GM19193 (cell line): ENCODE measurements around the gene SLC23A2.

Experiments
- POLR2A ChIP-seq: IDR thresholded peaks from 4 replicates; pipeline ENCODE4 v1.6.1; 2011; ENCODE audit not compliant: insufficient read depth, insufficient read length; ENCODE audit errors: extremely low read depth

Gene SLC23A2

GRCh38 chr20:4886771-4887527 is 114.4 kb downstream of the SLC23A2 start:
- no peak for TF ChIP-seq POLR2A

GRCh38 chr20:4885877-4886276 is 115.4 kb downstream of the SLC23A2 start:
- TF ChIP-seq POLR2A = no peak

GRCh38 chr20:4883546-4883945 is 117.8 kb downstream of the SLC23A2 start:
- no peak for TF ChIP-seq POLR2A

DNA sequence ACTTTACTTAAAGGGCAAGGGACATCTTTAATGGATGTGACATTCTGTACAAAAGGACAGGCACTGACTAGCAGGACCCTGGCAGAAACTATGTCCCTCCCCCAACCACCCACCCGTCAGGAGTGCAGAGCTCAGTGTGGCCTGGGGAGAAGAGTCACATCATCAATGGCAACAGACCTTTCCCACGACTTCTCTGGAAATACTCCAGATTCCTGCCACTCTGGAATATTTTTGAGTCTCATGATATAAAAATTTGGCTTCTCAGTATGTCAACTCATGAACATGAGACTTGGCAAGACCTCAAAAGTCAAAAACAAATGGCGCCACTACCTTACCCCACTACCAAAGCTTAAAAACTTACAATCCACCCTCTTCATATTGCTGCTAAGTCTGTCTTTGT is 118.3 kb downstream of the SLC23A2 start:
- TF ChIP-seq POLR2A = no peak

- no peak for TF ChIP-seq POLR2A
Measured at GRCh38 chr20:4881006-4881730, 120.1 kb downstream of the SLC23A2 start.

DNA sequence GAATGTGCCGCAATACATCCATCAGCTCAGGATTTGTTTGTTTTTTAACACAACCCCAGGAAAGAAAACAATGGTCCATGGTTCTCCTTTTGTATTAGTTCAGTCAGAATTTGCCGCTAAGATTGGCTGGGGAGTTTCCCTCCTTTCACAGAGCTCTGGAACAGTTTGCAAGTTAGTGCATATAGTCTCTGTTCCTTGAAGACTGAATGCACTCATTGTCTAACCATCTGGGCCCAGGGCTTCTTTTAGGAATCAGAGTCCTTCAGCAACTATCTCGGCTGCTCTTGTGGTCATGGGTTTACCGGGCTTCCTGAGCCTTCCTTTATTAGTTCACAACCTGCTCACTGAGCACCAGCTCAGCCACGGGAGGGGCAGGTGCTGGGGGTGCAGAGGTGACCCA is 121.3 kb downstream of the SLC23A2 start:
- TF ChIP-seq POLR2A = no peak

DNA sequence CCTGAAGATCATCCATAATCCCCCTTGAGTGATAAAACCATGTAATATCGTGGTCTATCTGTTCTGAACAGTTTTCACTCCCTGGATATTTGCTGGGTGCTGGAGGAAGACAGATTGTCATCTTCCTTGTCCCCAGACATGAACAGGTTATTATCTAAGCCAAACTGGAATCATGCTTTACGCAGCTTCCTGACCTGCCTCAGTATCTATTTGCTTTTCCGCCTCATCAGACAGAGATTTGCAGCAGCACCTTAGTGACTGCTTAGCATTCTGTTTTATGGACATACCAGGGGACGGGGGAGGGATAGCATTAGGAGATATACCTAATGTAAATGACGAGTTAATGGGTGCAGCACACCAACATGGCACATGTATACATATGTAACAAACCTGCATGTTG is 124.6 kb downstream of the SLC23A2 start:
- no peak for TF ChIP-seq POLR2A

DNA sequence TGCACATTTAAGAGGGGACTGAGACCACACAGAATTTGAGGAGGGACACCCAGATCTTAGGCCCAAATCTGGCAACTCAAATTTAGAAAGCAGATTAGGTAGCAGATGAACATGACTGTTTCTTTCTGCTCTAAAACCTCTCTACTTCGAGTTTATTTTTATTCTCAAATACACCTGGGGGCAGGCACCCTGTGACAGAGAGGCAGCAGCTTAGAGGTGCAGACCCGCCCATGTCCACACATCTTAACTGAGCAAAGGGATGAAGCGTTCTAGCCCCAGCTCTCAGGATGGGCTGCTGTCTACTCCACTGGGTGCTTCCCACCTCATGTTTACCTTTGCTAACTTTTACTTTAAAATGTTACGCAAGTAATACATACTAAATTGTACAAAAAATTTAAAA is 125.0 kb downstream of the SLC23A2 start:
- no peak for TF ChIP-seq POLR2A

GRCh38 chr20:4875578-4876067 is 125.7 kb downstream of the SLC23A2 start:
- no peak for TF ChIP-seq POLR2A

DNA sequence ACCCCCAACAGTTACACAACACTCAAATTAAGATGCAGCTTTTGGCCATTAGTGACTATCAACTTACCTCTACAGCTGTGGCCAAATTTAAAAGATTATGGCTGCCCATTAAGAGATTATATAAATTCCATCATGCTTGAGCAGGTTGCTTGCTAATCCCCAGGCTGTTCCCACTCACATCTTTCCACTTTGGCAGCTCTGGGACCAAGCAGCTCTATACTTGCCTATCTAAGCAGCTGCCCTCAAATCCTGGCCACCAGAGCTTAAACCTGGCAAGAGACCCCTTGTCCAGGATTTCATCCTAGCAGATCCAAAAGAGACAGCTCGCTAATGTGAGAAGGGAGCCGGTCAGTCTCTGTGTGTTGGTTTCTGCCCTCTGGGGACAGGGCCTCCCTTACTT is 127.9 kb downstream of the SLC23A2 start:
- TF ChIP-seq POLR2A = no peak

DNA sequence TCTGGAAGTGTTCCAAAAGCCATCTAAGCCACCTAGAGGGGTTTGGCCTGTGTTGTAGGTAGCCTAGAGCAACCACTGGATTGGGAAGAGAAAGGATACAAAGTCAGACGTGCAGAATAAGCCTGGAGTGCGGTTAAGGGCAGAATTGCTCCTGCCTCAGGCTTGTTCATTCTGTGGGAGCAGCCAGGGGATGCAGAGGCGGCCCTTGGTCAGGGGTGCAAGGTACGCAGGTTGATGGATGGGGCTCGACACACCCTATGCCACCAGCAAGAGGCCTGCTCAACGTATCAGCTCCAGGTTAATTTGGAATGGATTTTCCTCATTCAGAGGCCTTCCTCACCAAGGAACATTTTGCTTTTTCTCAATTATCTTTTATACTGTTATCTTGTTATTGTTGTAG is 129.8 kb downstream of the SLC23A2 start:
- TF ChIP-seq POLR2A = no peak

DNA sequence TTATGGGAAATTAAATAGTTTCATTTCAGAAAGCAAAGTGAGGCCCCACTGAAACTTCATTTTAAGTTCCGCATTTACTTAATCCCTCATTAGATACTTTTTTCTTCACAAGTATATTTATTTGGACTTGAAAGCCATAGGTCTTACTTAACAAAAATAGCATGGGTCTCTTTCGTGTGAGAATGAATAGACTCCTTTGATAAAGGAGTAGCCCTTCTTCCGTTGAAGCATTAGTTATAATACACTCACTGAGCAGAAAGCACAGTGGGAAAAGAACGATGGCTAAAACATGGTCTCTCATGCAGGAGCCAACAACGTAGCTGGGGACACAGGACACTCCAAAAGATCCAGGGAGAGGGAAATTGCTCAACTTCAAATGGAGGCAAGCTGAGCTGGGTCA is 130.4 kb downstream of the SLC23A2 start:
- no peak for TF ChIP-seq POLR2A

DNA sequence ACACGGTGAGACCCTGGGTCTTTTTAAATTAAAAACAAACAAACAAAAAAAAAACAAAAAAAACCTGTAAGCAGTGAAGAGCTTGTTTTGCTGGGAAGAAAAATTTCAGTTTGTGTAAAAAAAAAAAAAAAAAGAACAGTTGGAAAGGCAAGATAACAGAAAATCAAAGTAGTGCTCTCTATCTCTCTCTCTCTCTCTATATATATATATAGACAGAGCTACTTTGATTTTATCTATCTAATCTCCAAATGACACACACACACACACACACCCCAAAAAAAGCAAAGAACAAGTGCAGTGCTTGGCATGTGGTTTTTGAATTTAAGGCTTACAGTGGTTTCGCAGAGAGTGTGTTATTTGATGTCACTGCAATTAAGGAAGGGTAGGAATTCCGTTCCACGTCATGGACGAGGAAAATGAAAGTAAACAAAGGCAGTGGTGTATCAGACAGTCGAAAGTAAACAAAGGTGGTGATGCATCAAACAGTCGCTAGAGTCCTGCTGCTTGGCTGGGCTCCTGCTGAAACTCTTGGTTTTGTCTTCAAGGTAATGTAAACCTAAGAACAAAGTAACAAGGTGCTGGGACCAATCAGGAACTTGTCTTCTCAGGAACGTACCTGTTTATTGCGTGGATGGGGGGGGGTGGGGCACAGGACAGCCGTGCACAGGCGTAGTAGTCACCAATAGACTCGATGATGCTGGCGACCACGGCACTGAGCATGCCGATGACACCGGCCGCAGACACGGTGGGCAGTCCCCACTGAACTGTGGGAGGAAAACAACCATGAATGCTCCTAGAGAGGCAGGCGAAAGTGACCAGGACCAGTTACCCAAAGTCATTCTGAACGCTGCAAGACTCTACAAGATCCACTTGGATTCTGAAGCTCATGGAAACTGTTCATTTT is 131.8 kb downstream of the SLC23A2 start:
- TF ChIP-seq POLR2A = no peak

DNA sequence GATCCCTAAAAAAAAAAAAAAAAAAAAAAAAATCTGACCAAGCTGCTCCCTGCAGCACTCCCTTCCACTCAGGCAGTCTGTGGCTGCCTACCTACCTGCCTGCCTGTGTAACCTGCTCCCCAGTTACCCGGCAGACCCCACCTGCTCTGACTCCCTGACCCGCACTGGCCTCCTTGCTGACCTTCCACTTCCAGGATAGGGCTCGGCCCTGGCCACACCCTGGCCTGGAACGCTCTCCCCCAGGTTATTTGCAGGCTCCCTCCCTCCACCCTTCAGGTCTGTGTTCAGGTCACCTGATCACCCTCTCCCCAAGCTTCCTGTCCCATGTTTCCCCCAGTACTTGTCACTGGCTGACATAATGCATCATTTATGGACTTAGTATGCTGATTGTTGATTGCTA is 134.3 kb downstream of the SLC23A2 start:
- TF ChIP-seq POLR2A = no peak

GRCh38 chr20:4866429-4866828 is 134.9 kb downstream of the SLC23A2 start:
- no peak for TF ChIP-seq POLR2A

DNA sequence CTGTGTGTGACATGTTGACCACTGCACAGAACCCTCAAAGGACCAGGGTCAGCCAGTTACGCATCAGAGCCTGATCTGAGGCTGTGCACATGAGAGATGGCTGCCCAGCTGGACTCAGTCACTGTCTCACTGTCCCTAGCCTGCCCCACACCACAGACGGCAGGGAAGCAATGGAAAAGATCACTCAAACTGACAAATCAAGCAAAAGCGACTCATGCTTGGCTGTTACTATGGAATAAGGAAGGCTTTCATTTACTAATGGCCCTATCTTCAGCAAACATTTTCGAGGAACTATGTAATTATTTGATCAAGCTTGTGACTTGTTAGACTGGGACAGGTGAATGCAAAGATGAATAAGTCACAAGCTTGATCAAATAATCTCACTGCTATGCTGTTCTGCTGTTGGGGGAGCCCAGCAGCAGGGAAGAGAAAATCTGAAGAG is 137.0 kb downstream of the SLC23A2 start:
- TF ChIP-seq POLR2A = no peak

GRCh38 chr20:4862661-4863060 is 138.6 kb downstream of the SLC23A2 start:
- TF ChIP-seq POLR2A = no peak
